Skeletal muscle satellite cell (primary cell): ENCODE measurements around the gene EXOSC9.

Source experiments
- H3K27me3 ChIP-seq: 2 replicates; pipeline ENCODE4 v1.7.0; 2013; ENCODE audit warnings: low read length; ENCODE audit not compliant: control insufficient read depth, insufficient read depth
- H3K36me3 ChIP-seq: 2 replicates; pipeline ENCODE4 v1.7.0; 2013; ENCODE audit warnings: mild to moderate bottlenecking, control low read depth, low read length; ENCODE audit not compliant: insufficient read depth
- H3K4me1 ChIP-seq: 2 replicates; pipeline ENCODE4 v1.7.0; 2013; ENCODE audit warnings: low read length; ENCODE audit not compliant: control insufficient read depth, insufficient read depth
- H3K4me2 ChIP-seq: 2 replicates; pipeline ENCODE4 v1.7.0; 2013; ENCODE audit warnings: mild to moderate bottlenecking, low read length
- H3K4me3 ChIP-seq: 2 replicates; pipeline ENCODE4 v1.7.0; 2013; ENCODE audit warnings: low read length
- H3K9ac ChIP-seq: 2 replicates; pipeline ENCODE4 v1.7.0; 2013; ENCODE audit warnings: mild to moderate bottlenecking, low read depth, low read length, moderate library complexity
- H3K9me3 ChIP-seq: replicated peaks from 2 replicates; pipeline ENCODE4 v1.7.0; 2013; ENCODE audit warnings: mild to moderate bottlenecking, control low read depth, low read length

Gene EXOSC9

GRCh38 chr4:121773883-121774282 is 27.2 kb upstream of the EXOSC9 start:
- Histone ChIP-seq H3K4me1 (peaks cover 30% of the 10 kb centered on the region), H3K4me3 (no peak overlapping the region), H3K4me2 (no peak overlapping the region), H3K9ac (no peak overlapping the region), H3K36me3 (no peaks in the 10 kb centered on the region), H3K27me3 (no peaks in the 10 kb centered on the region), H3K9me3 (no peaks in the 10 kb centered on the region)

- peaks cover 42% of the 10 kb centered on the region for H3K4me1 ChIP-seq
- no peak overlapping the region for H3K4me3 ChIP-seq
- H3K9ac ChIP-seq: no peak overlapping the region
- H3K4me2 ChIP-seq: peak overlapping the region; percentile 2
- H3K9me3 ChIP-seq: no peaks in the 10 kb centered on the region
- no peaks in the 10 kb centered on the region for H3K36me3 ChIP-seq
- no peaks in the 10 kb centered on the region for H3K27me3 ChIP-seq
Observed at GRCh38 chr4:121776610-121777401, 24.3 kb upstream of the EXOSC9 start.

GRCh38 chr4:121777625-121778024 is 23.5 kb upstream of the EXOSC9 start:
- H3K27me3 ChIP-seq: no peaks in the 10 kb centered on the region
- no peaks in the 10 kb centered on the region for H3K9me3 ChIP-seq
- H3K9ac ChIP-seq: peak overlapping the region; percentile 5
- no peaks in the 10 kb centered on the region for H3K36me3 ChIP-seq
- H3K4me2 ChIP-seq: peak overlapping the region; percentile 10
- peaks cover 42% of the 10 kb centered on the region for H3K4me1 ChIP-seq
- no peak overlapping the region for H3K4me3 ChIP-seq

- no peaks in the 10 kb centered on the region for H3K9me3 ChIP-seq
- no peak overlapping the region for H3K9ac ChIP-seq
- no peaks in the 10 kb centered on the region for H3K27me3 ChIP-seq
- H3K36me3 ChIP-seq: no peaks in the 10 kb centered on the region
- H3K4me1 ChIP-seq: peaks cover 47% of the 10 kb centered on the region
- peak overlapping the region; percentile 53 for H3K4me2 ChIP-seq
- no peak overlapping the region for H3K4me3 ChIP-seq
Observed at GRCh38 chr4:121778991-121779628, 22.0 kb upstream of the EXOSC9 start.

GRCh38 chr4:121783210-121783609 is 17.9 kb upstream of the EXOSC9 start:
- H3K4me3 ChIP-seq: no peak overlapping the region
- no peaks in the 10 kb centered on the region for H3K9me3 ChIP-seq
- H3K4me1 ChIP-seq: peaks cover 58% of the 10 kb centered on the region
- H3K9ac ChIP-seq: no peak overlapping the region
- no peaks in the 10 kb centered on the region for H3K27me3 ChIP-seq
- H3K4me2 ChIP-seq: no peak overlapping the region
- H3K36me3 ChIP-seq: no peaks in the 10 kb centered on the region

- H3K27me3 ChIP-seq: no peaks in the 10 kb centered on the region
- no peaks in the 10 kb centered on the region for H3K36me3 ChIP-seq
- peaks cover 58% of the 10 kb centered on the region for H3K4me1 ChIP-seq
- H3K4me3 ChIP-seq: peak overlapping the region; percentile 44
- no peaks in the 10 kb centered on the region for H3K9me3 ChIP-seq
- peak overlapping the region; percentile 60 for H3K4me2 ChIP-seq
- peak overlapping the region; percentile 79 for H3K9ac ChIP-seq
Observed at GRCh38 chr4:121784401-121784800, 16.7 kb upstream of the EXOSC9 start.

GRCh38 chr4:121784975-121785374 is 16.1 kb upstream of the EXOSC9 start:
- Histone ChIP-seq H3K4me1 (peaks cover 58% of the 10 kb centered on the region), H3K36me3 (no peaks in the 10 kb centered on the region), H3K27me3 (no peaks in the 10 kb centered on the region), H3K9ac (peak overlapping the region; percentile 86), H3K4me2 (peak overlapping the region; percentile 77), H3K9me3 (no peaks in the 10 kb centered on the region), H3K4me3 (peak overlapping the region; percentile 59)

- peaks cover 62% of the 10 kb centered on the region for H3K4me1 ChIP-seq
- H3K4me3 ChIP-seq: peak overlapping the region; percentile 59
- H3K36me3 ChIP-seq: no peaks in the 10 kb centered on the region
- no peaks in the 10 kb centered on the region for H3K9me3 ChIP-seq
- H3K27me3 ChIP-seq: no peaks in the 10 kb centered on the region
- peak overlapping the region; percentile 86 for H3K9ac ChIP-seq
- peak overlapping the region; percentile 77 for H3K4me2 ChIP-seq
Observed at GRCh38 chr4:121785479-121785878, 15.6 kb upstream of the EXOSC9 start.

- H3K4me1 ChIP-seq: peaks cover 70% of the 10 kb centered on the region
- no peak overlapping the region for H3K4me2 ChIP-seq
- no peaks in the 10 kb centered on the region for H3K27me3 ChIP-seq
- H3K9ac ChIP-seq: peak overlapping the region; percentile 86
- no peaks in the 10 kb centered on the region for H3K36me3 ChIP-seq
- H3K4me3 ChIP-seq: no peak overlapping the region
- H3K9me3 ChIP-seq: no peaks in the 10 kb centered on the region
Observed at GRCh38 chr4:121786221-121786620, 14.9 kb upstream of the EXOSC9 start.

GRCh38 chr4:121788896-121789295 is 12.2 kb upstream of the EXOSC9 start:
- H3K4me3 ChIP-seq: no peak overlapping the region
- H3K9me3 ChIP-seq: no peaks in the 10 kb centered on the region
- peak overlapping the region; percentile 49 for H3K4me2 ChIP-seq
- H3K27me3 ChIP-seq: no peaks in the 10 kb centered on the region
- H3K4me1 ChIP-seq: peaks cover 74% of the 10 kb centered on the region
- H3K9ac ChIP-seq: peak overlapping the region; percentile 68
- no peaks in the 10 kb centered on the region for H3K36me3 ChIP-seq

GRCh38 chr4:121789455-121789854 is 11.7 kb upstream of the EXOSC9 start:
- Histone ChIP-seq H3K9ac (peak overlapping the region; percentile 68), H3K4me1 (peaks cover 71% of the 10 kb centered on the region), H3K4me3 (peak overlapping the region; percentile 24), H3K9me3 (no peaks in the 10 kb centered on the region), H3K27me3 (no peaks in the 10 kb centered on the region), H3K4me2 (peak overlapping the region; percentile 49), H3K36me3 (no peaks in the 10 kb centered on the region)
